ENCODE results near the gene SERPINE2. TPM values are rescaled to one million over a fixed set of nuclear protein-coding genes. Genes with fewer than 3 reads are reported as not detected.

SERPINE2 gene
- total RNA-seq, 1 donor from 2014 or later, result 69.1 TPM

- no peak for TF ChIP-seq CTCF (IDR thresholded peaks at IDR 0.05)
- Mint-ChIP-seq H3K4me1 (ENCODE audit: unreplicated experiment) (peaks cover 14% of the 10 kb centered on the region), H3K36me3 (ENCODE audit: unreplicated experiment) (no peaks in the 10 kb centered on the region), H3K4me3 (ENCODE audit: unreplicated experiment) (no peak overlapping the region), H3K27ac (ENCODE audit: unreplicated experiment) (no peak overlapping the region), H3K9me3 (ENCODE audit: unreplicated experiment) (no peaks in the 10 kb centered on the region), H3K27me3 (ENCODE audit: unreplicated experiment) (no peaks in the 10 kb centered on the region)
- DNase-seq (ENCODE audit: extremely low spot score, unreplicated experiment), result no peak
Measured at GRCh38 chr2:223952280-223952968, 86.7 kb downstream of the SERPINE2 start.

- no peaks in the 10 kb centered on the region for H3K36me3 Mint-ChIP-seq (ENCODE audit: unreplicated experiment)
- no peaks in the 10 kb centered on the region for H3K27me3 Mint-ChIP-seq (ENCODE audit: unreplicated experiment)
- no peak for TF ChIP-seq CTCF (IDR thresholded peaks at IDR 0.05)
- no peaks in the 10 kb centered on the region for H3K9me3 Mint-ChIP-seq (ENCODE audit: unreplicated experiment)
- no peak overlapping the region for H3K4me3 Mint-ChIP-seq (ENCODE audit: unreplicated experiment)
- DNase-seq (ENCODE audit: extremely low spot score, unreplicated experiment), result no peak
- peaks cover 4% of the 10 kb centered on the region for H3K4me1 Mint-ChIP-seq (ENCODE audit: unreplicated experiment)
- H3K27ac Mint-ChIP-seq (ENCODE audit: unreplicated experiment), result no peak overlapping the region
Measured at GRCh38 chr2:223950448-223951347, 88.4 kb downstream of the SERPINE2 start.

- Mint-ChIP-seq H3K27me3 (ENCODE audit: unreplicated experiment) (no peaks in the 10 kb centered on the region), H3K27ac (ENCODE audit: unreplicated experiment) (no peak overlapping the region), H3K36me3 (ENCODE audit: unreplicated experiment) (no peaks in the 10 kb centered on the region), H3K4me3 (ENCODE audit: unreplicated experiment) (no peak overlapping the region), H3K4me1 (ENCODE audit: unreplicated experiment) (peaks cover 6% of the 10 kb centered on the region), H3K9me3 (ENCODE audit: unreplicated experiment) (no peaks in the 10 kb centered on the region)
- no peak for TF ChIP-seq CTCF (IDR thresholded peaks at IDR 0.05)
- DNase-seq (ENCODE audit: extremely low spot score, unreplicated experiment), result no peak
Measured at GRCh38 chr2:223949241-223949840, 89.7 kb downstream of the SERPINE2 start.

GRCh38 chr2:223947711-223948205 is 91.3 kb downstream of the SERPINE2 start:
- no peak overlapping the region for H3K4me3 Mint-ChIP-seq (ENCODE audit: unreplicated experiment)
- no peaks in the 10 kb centered on the region for H3K27me3 Mint-ChIP-seq (ENCODE audit: unreplicated experiment)
- no peak for TF ChIP-seq CTCF (IDR thresholded peaks at IDR 0.05)
- no peak for DNase-seq (ENCODE audit: extremely low spot score, unreplicated experiment)
- no peaks in the 10 kb centered on the region for H3K9me3 Mint-ChIP-seq (ENCODE audit: unreplicated experiment)
- H3K36me3 Mint-ChIP-seq (ENCODE audit: unreplicated experiment), result peaks cover 3% of the 10 kb centered on the region
- H3K27ac Mint-ChIP-seq (ENCODE audit: unreplicated experiment), result no peak overlapping the region
- peaks cover 14% of the 10 kb centered on the region for H3K4me1 Mint-ChIP-seq (ENCODE audit: unreplicated experiment)

Measured in osteocyte (in vitro differentiated cells).